ENCODE data around the gene KLHL40.

The KLHL40 gene

GRCh38 chr3:42690766-42691680, 5.7 kb downstream of the KLHL40 start:
- no peak overlapping the region for H2AFZ ChIP-seq (ENCODE audit: low read length, unreplicated experiment)
- no peaks in the 10 kb centered on the region for H3K79me2 ChIP-seq (ENCODE audit: control insufficient read depth, insufficient read depth, low read length, unreplicated experiment)
- no peaks in the 10 kb centered on the region for H3K36me3 ChIP-seq (ENCODE audit: insufficient read depth, low read length)
- H3K27ac ChIP-seq (ENCODE audit: low read depth, low read length), result no peak overlapping the region
- H3K4me3 ChIP-seq (ENCODE audit: low read depth, low read length), result no peak overlapping the region
- no peaks in the 10 kb centered on the region for H3K4me1 ChIP-seq (ENCODE audit: control insufficient read depth, insufficient read depth, low read length, unreplicated experiment)
- H3K27me3 ChIP-seq (ENCODE audit: insufficient read depth, low read length), result peaks cover 26% of the 10 kb centered on the region

GRCh38 chr3:42691816-42692666, 6.7 kb downstream of the KLHL40 start:
- Histone ChIP-seq H3K79me2 (ENCODE audit: control insufficient read depth, insufficient read depth, low read length, unreplicated experiment) (no peaks in the 10 kb centered on the region), H3K27ac (ENCODE audit: low read depth, low read length) (no peak overlapping the region), H3K27me3 (ENCODE audit: insufficient read depth, low read length) (peaks cover 24% of the 10 kb centered on the region), H3K36me3 (ENCODE audit: insufficient read depth, low read length) (no peaks in the 10 kb centered on the region), H2AFZ (ENCODE audit: low read length, unreplicated experiment) (no peak overlapping the region), H3K4me1 (ENCODE audit: control insufficient read depth, insufficient read depth, low read length, unreplicated experiment) (no peaks in the 10 kb centered on the region), H3K4me3 (ENCODE audit: low read depth, low read length) (no peak overlapping the region)

GRCh38 chr3:42692667-42693529, 7.6 kb downstream of the KLHL40 start:
- H3K27me3 ChIP-seq (ENCODE audit: insufficient read depth, low read length), result peaks cover 23% of the 10 kb centered on the region
- H3K27ac ChIP-seq (ENCODE audit: low read depth, low read length), result no peak overlapping the region
- H3K4me1 ChIP-seq (ENCODE audit: control insufficient read depth, insufficient read depth, low read length, unreplicated experiment), result no peaks in the 10 kb centered on the region
- no peaks in the 10 kb centered on the region for H3K36me3 ChIP-seq (ENCODE audit: insufficient read depth, low read length)
- H3K79me2 ChIP-seq (ENCODE audit: control insufficient read depth, insufficient read depth, low read length, unreplicated experiment), result no peaks in the 10 kb centered on the region
- H2AFZ ChIP-seq (ENCODE audit: low read length, unreplicated experiment), result no peak overlapping the region
- no peak overlapping the region for H3K4me3 ChIP-seq (ENCODE audit: low read depth, low read length)

GRCh38 chr3:42693530-42693930, 8.2 kb downstream of the KLHL40 start:
- Histone ChIP-seq H3K4me3 (ENCODE audit: low read depth, low read length) (no peak overlapping the region), H3K27ac (ENCODE audit: low read depth, low read length) (no peak overlapping the region), H3K4me1 (ENCODE audit: control insufficient read depth, insufficient read depth, low read length, unreplicated experiment) (no peaks in the 10 kb centered on the region), H3K27me3 (ENCODE audit: insufficient read depth, low read length) (peaks cover 23% of the 10 kb centered on the region), H3K79me2 (ENCODE audit: control insufficient read depth, insufficient read depth, low read length, unreplicated experiment) (no peaks in the 10 kb centered on the region), H2AFZ (ENCODE audit: low read length, unreplicated experiment) (no peak overlapping the region), H3K36me3 (ENCODE audit: insufficient read depth, low read length) (no peaks in the 10 kb centered on the region)

- Histone ChIP-seq H3K27me3 (ENCODE audit: insufficient read depth, low read length) (peaks cover 23% of the 10 kb centered on the region), H3K36me3 (ENCODE audit: insufficient read depth, low read length) (no peaks in the 10 kb centered on the region), H2AFZ (ENCODE audit: low read length, unreplicated experiment) (no peak overlapping the region), H3K4me1 (ENCODE audit: control insufficient read depth, insufficient read depth, low read length, unreplicated experiment) (no peaks in the 10 kb centered on the region), H3K79me2 (ENCODE audit: control insufficient read depth, insufficient read depth, low read length, unreplicated experiment) (no peaks in the 10 kb centered on the region), H3K4me3 (ENCODE audit: low read depth, low read length) (no peak overlapping the region), H3K27ac (ENCODE audit: low read depth, low read length) (no peak overlapping the region)
Measured at GRCh38 chr3:42694366-42694765, 9.0 kb downstream of the KLHL40 start.

- Histone ChIP-seq H3K79me2 (ENCODE audit: control insufficient read depth, insufficient read depth, low read length, unreplicated experiment) (no peaks in the 10 kb centered on the region), H3K4me3 (ENCODE audit: low read depth, low read length) (no peak overlapping the region), H3K36me3 (ENCODE audit: insufficient read depth, low read length) (no peaks in the 10 kb centered on the region), H3K27me3 (ENCODE audit: insufficient read depth, low read length) (peaks cover 19% of the 10 kb centered on the region), H3K27ac (ENCODE audit: low read depth, low read length) (no peak overlapping the region), H3K4me1 (ENCODE audit: control insufficient read depth, insufficient read depth, low read length, unreplicated experiment) (no peaks in the 10 kb centered on the region), H2AFZ (ENCODE audit: low read length, unreplicated experiment) (no peak overlapping the region)
Measured at GRCh38 chr3:42696356-42697288, 11.3 kb downstream of the KLHL40 start.

GRCh38 chr3:42697289-42698051, 12.1 kb downstream of the KLHL40 start:
- Histone ChIP-seq H2AFZ (ENCODE audit: low read length, unreplicated experiment) (no peak overlapping the region), H3K27ac (ENCODE audit: low read depth, low read length) (no peak overlapping the region)

GRCh38 chr3:42698216-42698910, 13.0 kb downstream of the KLHL40 start:
- Histone ChIP-seq H3K27me3 (ENCODE audit: insufficient read depth, low read length) (peaks cover 13% of the 10 kb centered on the region), H3K4me3 (ENCODE audit: low read depth, low read length) (no peak overlapping the region), H3K36me3 (ENCODE audit: insufficient read depth, low read length) (no peaks in the 10 kb centered on the region), H3K4me1 (ENCODE audit: control insufficient read depth, insufficient read depth, low read length, unreplicated experiment) (no peaks in the 10 kb centered on the region), H3K27ac (ENCODE audit: low read depth, low read length) (no peak overlapping the region), H2AFZ (ENCODE audit: low read length, unreplicated experiment) (no peak overlapping the region), H3K79me2 (ENCODE audit: control insufficient read depth, insufficient read depth, low read length, unreplicated experiment) (no peaks in the 10 kb centered on the region)

More at GRCh38 chr3:42697289-42698051, 12.1 kb downstream of the KLHL40 start:
- Histone ChIP-seq H3K27me3 (ENCODE audit: insufficient read depth, low read length) (peaks cover 13% of the 10 kb centered on the region), H3K36me3 (ENCODE audit: insufficient read depth, low read length) (no peaks in the 10 kb centered on the region), H3K79me2 (ENCODE audit: control insufficient read depth, insufficient read depth, low read length, unreplicated experiment) (no peaks in the 10 kb centered on the region), H3K4me1 (ENCODE audit: control insufficient read depth, insufficient read depth, low read length, unreplicated experiment) (no peaks in the 10 kb centered on the region), H3K4me3 (ENCODE audit: low read depth, low read length) (no peak overlapping the region)

GRCh38 chr3:42698911-42699230, 13.5 kb downstream of the KLHL40 start:
- H3K27ac ChIP-seq (ENCODE audit: low read depth, low read length), result no peak overlapping the region
- no peak overlapping the region for H3K4me3 ChIP-seq (ENCODE audit: low read depth, low read length)
- H3K4me1 ChIP-seq (ENCODE audit: control insufficient read depth, insufficient read depth, low read length, unreplicated experiment), result no peaks in the 10 kb centered on the region

More at GRCh38 chr3:42698911-42699230, 13.5 kb downstream of the KLHL40 start:
- no peaks in the 10 kb centered on the region for H3K79me2 ChIP-seq (ENCODE audit: control insufficient read depth, insufficient read depth, low read length, unreplicated experiment)
- H2AFZ ChIP-seq (ENCODE audit: low read length, unreplicated experiment), result no peak overlapping the region
- H3K36me3 ChIP-seq (ENCODE audit: insufficient read depth, low read length), result no peaks in the 10 kb centered on the region
- H3K27me3 ChIP-seq (ENCODE audit: insufficient read depth, low read length), result peaks cover 13% of the 10 kb centered on the region
